B cell (primary cell): ENCODE data around the gene TAX1BP1. TPM values are rescaled to one million over a fixed set of nuclear protein-coding genes. Genes with fewer than 3 reads are reported as not detected.

Source experiments
- ATAC-seq: fragments of 200-7000 bp; cut with Tn5 transposase; one replicate; pipeline ENCODE4 v1.10.0; 2021; ENCODE audit warnings: low read depth, mild to moderate bottlenecking, moderate number of reproducible peaks, moderate library complexity
- CTCF ChIA-PET: fragments of 350-600 bp; sonication (Branson Sonifier 250); formaldehyde crosslinking; loops from one replicate; lab custom pipeline; 2021; ENCODE audit warnings: antibody characterized with exemption, inconsistent platforms; lab: Charles Lee
- POLR2A ChIA-PET: fragments of 350-600 bp; sonication (Branson Sonifier 250); formaldehyde crosslinking; loops from one replicate; lab custom pipeline; 2021; ENCODE audit warnings: antibody characterized with exemption; lab: Charles Lee
- DNase-seq: peaks from one replicate; pipeline ENCODE4 v3.0.0; 2013
- H2AFZ ChIP-seq: 2 replicates; pipeline ENCODE4 v1.6.1; 2012; ENCODE audit warnings: mild to moderate bottlenecking, low read depth, low read length; ENCODE audit not compliant: insufficient read depth, poor library complexity, severe bottlenecking
- H3K27ac ChIP-seq, 2 donors: 1 replicate in 1 of 2; 2 replicates in 1 of 2; pipeline ENCODE4 v1.5.1; 2012 to 2013; ENCODE audit warnings: low read length in 2 of 2, mild to moderate bottlenecking in 2 of 2, moderate library complexity in 1 of 2
- H3K27me3 ChIP-seq, 4 experiments: fragments of 200-600 bp in 1 of 4; sonication (generic) in 1 of 4; replicated peaks in 1 of 4; 1 replicate in 2 of 4; 2 replicates in 2 of 4; pipeline versions ENCODE4 v1.6.1 to v1.7.0; 2013 to 2016; ENCODE audit warnings: low read length in 3 of 4, mild to moderate bottlenecking in 2 of 4, mixed read lengths in 1 of 4, moderate library complexity in 1 of 4; ENCODE audit not compliant: insufficient read depth in 4 of 4, control insufficient read depth in 3 of 4; ENCODE audit errors: control extremely low read depth in 1 of 4
- H3K36me3 ChIP-seq, 2 experiments: replicated peaks in 1 of 2; 1 replicate in 1 of 2; 2 replicates in 1 of 2; pipeline versions ENCODE4 v1.6.1 to v1.7.1; 2013; ENCODE audit warnings: low read length in 1 of 2; ENCODE audit not compliant: insufficient read depth in 2 of 2, control insufficient read depth in 1 of 2; ENCODE audit errors: control extremely low read depth in 1 of 2, extremely low read depth in 1 of 2
- H3K4me1 ChIP-seq, 2 donors: fragments of 200-600 bp in 1 of 2; sonication (generic) in 1 of 2; 1 replicate in 1 of 2; 2 replicates in 1 of 2; pipeline versions ENCODE4 v1.5.1 to v1.6.1; 2013 to 2017; ENCODE audit warnings: low read length in 2 of 2; ENCODE audit not compliant: control insufficient read depth in 2 of 2, insufficient read depth in 2 of 2
- H3K4me2 ChIP-seq: replicated peaks from 2 replicates; pipeline ENCODE3; 2012; ENCODE audit warnings: mild to moderate bottlenecking, low read depth, low read length; ENCODE audit not compliant: poor library complexity, severe bottlenecking
- H3K4me3 ChIP-seq, 5 experiments: fragments of 200-600 bp in 1 of 5; sonication (generic) in 1 of 5; 1 replicate in 3 of 5; 2 replicates in 2 of 5; pipeline versions ENCODE4 v1.5.1 to v1.7.0; 2011 to 2016; ENCODE audit warnings: low read length in 4 of 5, mild to moderate bottlenecking in 4 of 5, low read depth in 2 of 5, control low read depth in 1 of 5, moderate library complexity in 1 of 5; ENCODE audit not compliant: insufficient read depth in 1 of 5; ENCODE audit errors: control extremely low read depth in 1 of 5, extremely low read depth in 1 of 5
- H3K79me2 ChIP-seq: fragments of 200-600 bp; sonication (generic); one replicate; pipeline ENCODE4 v1.6.0; 2016; ENCODE audit warnings: low read length; ENCODE audit not compliant: control insufficient read depth, insufficient read depth
- H3K9ac ChIP-seq: fragments of 200-600 bp; sonication (generic); 2 replicates; pipeline ENCODE4 v1.6.1; 2017; ENCODE audit warnings: mild to moderate bottlenecking, low read length, moderate library complexity
- H3K9me3 ChIP-seq, 3 donors: one replicate each; pipeline versions ENCODE4 v1.6.1 to v1.7.1; 2013; ENCODE audit warnings: low read length in 2 of 3; ENCODE audit not compliant: control insufficient read depth in 2 of 3, insufficient read depth in 1 of 3; ENCODE audit errors: control extremely low read depth in 1 of 3
- H4K20me1 ChIP-seq: 2 replicates; pipeline ENCODE4 v1.6.0; 2012; ENCODE audit warnings: mild to moderate bottlenecking, low read length; ENCODE audit not compliant: insufficient read depth, control insufficient read depth, poor library complexity, severe bottlenecking
- H3K27ac Mint-ChIP-seq: one replicate; pipeline ENCODE4 v1.8.0; 2021; ENCODE audit warnings: mixed read lengths
- H3K27me3 Mint-ChIP-seq: one replicate; pipeline ENCODE4 v1.8.0; 2021; ENCODE audit warnings: mixed read lengths
- H3K4me1 Mint-ChIP-seq: one replicate; pipeline ENCODE4 v1.8.0; 2021; ENCODE audit warnings: mixed read lengths
- H3K4me3 Mint-ChIP-seq: one replicate; pipeline ENCODE4 v1.8.0; 2021; ENCODE audit warnings: mixed read lengths
- H3K9me3 Mint-ChIP-seq: one replicate; pipeline ENCODE4 v1.8.0; 2022; ENCODE audit warnings: mixed read lengths; ENCODE audit not compliant: insufficient read depth
- EZH2 ChIP-seq: IDR thresholded peaks from 2 replicates; pipeline ENCODE4 v1.6.1; 2012; ENCODE audit warnings: borderline replicate concordance, low read depth, mild to moderate bottlenecking, moderate library complexity, low read length; ENCODE audit not compliant: insufficient read depth, poor library complexity, severe bottlenecking
- WGBS: methylation state at CpG from one replicate; pipeline ENCODE4 v1.1.5; 2013; ENCODE audit warnings: missing lambda C conversion rate; ENCODE audit not compliant: insufficient coverage; 5-methylcytosine and 5-hydroxymethylcytosine counted together
- intact Hi-C: fragments of 100-400 bp; cut with micrococcal nuclease; formaldehyde crosslinking; loops from one replicate; pipeline ENCODE4 v1.10.0; 2022
- polyA plus RNA-seq: library from polyadenylated mRNA; depleted of rRNA; stranded (reverse); fragments of >200 nt; gene quantifications from 2 replicates; pipeline ENCODE4 v1.2.3, GENCODE V29; 2012
- total RNA-seq, 2 donors: library from RNA; stranded (reverse); fragments of 120-200 nt in 1 of 2; gene quantifications; 1 replicate in 1 of 2; 2 replicates in 1 of 2; pipeline versions ENCODE4 v1.2.3 to v1.2.4, GENCODE V29; 2013 to 2022
- TF ChIP-seq, protein P1 (sequence below): fragments of 200-600 bp; IDR thresholded peaks from one replicate; pipeline ENCODE4 v1.8.0; 2022; ENCODE audit warnings: antibody characterized with exemption, mild to moderate bottlenecking

Gene TAX1BP1
- total and polyA plus RNA-seq, 2 donors (not counting 1 experiment from before 2014, with no cell fraction given): 43.1 to 104 TPM

DNA sequence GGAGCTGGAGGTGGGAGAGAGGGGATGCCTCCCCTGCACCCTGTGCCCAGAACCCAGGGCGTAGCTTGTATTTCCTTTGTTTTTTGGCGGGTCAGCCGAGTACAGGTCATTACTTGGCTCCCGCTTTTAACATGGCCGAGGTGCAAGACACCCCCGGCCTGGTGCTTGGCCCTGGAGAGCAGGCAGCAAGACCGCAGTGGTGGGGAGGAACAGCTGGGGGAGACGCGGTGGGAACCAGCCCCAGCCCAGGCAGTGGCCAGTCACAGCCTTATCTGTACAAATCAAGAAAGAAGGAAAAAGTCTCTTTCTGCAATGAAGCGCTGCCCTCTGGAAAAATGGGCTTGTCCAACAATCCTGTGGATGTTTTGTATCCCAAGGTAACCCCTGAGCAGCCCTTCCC lies 99.1 kb downstream of the TAX1BP1 start:
- TF ChIP-seq, protein P1, sequence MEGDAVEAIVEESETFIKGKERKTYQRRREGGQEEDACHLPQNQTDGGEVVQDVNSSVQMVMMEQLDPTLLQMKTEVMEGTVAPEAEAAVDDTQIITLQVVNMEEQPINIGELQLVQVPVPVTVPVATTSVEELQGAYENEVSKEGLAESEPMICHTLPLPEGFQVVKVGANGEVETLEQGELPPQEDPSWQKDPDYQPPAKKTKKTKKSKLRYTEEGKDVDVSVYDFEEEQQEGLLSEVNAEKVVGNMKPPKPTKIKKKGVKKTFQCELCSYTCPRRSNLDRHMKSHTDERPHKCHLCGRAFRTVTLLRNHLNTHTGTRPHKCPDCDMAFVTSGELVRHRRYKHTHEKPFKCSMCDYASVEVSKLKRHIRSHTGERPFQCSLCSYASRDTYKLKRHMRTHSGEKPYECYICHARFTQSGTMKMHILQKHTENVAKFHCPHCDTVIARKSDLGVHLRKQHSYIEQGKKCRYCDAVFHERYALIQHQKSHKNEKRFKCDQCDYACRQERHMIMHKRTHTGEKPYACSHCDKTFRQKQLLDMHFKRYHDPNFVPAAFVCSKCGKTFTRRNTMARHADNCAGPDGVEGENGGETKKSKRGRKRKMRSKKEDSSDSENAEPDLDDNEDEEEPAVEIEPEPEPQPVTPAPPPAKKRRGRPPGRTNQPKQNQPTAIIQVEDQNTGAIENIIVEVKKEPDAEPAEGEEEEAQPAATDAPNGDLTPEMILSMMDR: no peak
- TF ChIP-seq EZH2: no peak
- ATAC-seq (no peak), DNase-seq (no peak)
- H3K27ac ChIP-seq: no peak overlapping the region
- H3K9me3 ChIP-seq: no peaks in the 10 kb centered on the region
- Mint-ChIP-seq H3K9me3 (no peaks in the 10 kb centered on the region), H3K4me3 (no peak overlapping the region), H3K27ac (no peak overlapping the region), H3K4me1 (no peaks in the 10 kb centered on the region), H3K27me3 (no peaks in the 10 kb centered on the region)
- peaks cover 14 to 81% of the 10 kb centered on the region in 2 experiments for H3K36me3 ChIP-seq
- no peaks in the 10 kb centered on the region for H3K79me2 ChIP-seq
- CTCF ChIA-PET: no interaction called here
- peaks cover 8% of the 10 kb centered on the region for H4K20me1 ChIP-seq
- 97% methylated on average over 9 of the region's 10 CpGs for WGBS
- no peak overlapping the region for H2AFZ ChIP-seq
- no peak overlapping the region for H3K9ac ChIP-seq
- POLR2A ChIA-PET: no interaction called here
- no peak overlapping the region for H3K4me2 ChIP-seq
- intact Hi-C loops: no loop called here
- no peaks in the 10 kb centered on the region for H3K4me1 ChIP-seq
- no peaks in the 10 kb centered on the region for H3K27me3 ChIP-seq
- H3K4me3 ChIP-seq: no peak overlapping the region

DNA sequence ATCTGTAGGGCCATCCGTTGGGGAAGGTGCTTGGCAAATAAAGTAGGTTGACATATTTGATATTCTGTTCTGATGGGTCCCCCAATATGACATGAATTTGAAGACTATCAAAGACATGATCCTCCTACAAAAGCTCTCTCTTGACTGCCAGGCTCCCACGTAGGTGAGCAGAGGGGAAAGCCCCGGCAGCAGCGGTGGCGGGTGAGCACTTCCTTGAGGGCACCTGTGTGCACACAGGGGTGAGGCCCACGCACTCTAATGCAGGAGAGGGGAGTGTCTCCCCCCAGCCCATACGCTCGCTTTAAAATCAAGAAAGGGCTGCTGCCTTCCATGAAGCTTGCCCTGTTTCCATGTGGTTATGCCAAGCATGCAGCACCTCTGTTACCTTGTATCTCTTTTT lies 100.4 kb downstream of the TAX1BP1 start:
- Histone ChIP-seq H3K27ac (no peak overlapping the region), H2AFZ (no peak overlapping the region), H3K27me3 (no peaks in the 10 kb centered on the region), H3K4me2 (no peak overlapping the region), H3K9me3 (no peaks in the 10 kb centered on the region), H3K36me3 (peaks cover 9 to 69% of the 10 kb centered on the region in 2 experiments), H4K20me1 (peaks cover 8% of the 10 kb centered on the region), H3K4me1 (no peaks in the 10 kb centered on the region), H3K9ac (no peak overlapping the region), H3K79me2 (no peaks in the 10 kb centered on the region), H3K4me3 (no peak overlapping the region)
- 77% methylated on average over 7 of the region's 8 CpGs for WGBS
- ATAC-seq: no peak
- no peak for DNase-seq
- POLR2A ChIA-PET: no interaction called here
- TF ChIP-seq, protein P1: no peak
- TF ChIP-seq EZH2: no peak
- CTCF ChIA-PET: interaction anchor here (0.8 kb wide), 1 partner anchor 253 kb away, joined by 3 read pairs; no protein-coding TSS in a partner anchor
- no peaks in the 10 kb centered on the region for H3K4me1 Mint-ChIP-seq
- no peaks in the 10 kb centered on the region for H3K27me3 Mint-ChIP-seq
- intact Hi-C loops: no loop called here
- H3K4me3 Mint-ChIP-seq: no peak overlapping the region
- no peak overlapping the region for H3K27ac Mint-ChIP-seq
- H3K9me3 Mint-ChIP-seq: no peaks in the 10 kb centered on the region
